C4-2B (cell line): ENCODE results near the gene SH3BP1.

Experiments used
- CTCF ChIP-seq: fragments of 450-650 bp; conservative IDR thresholded peaks from 2 replicates; pipeline ENCODE4 v1.5.1; 2017; ENCODE audit warnings: mild to moderate bottlenecking
- ZFX ChIP-seq: fragments of 450-650 bp; IDR thresholded peaks from 2 replicates; pipeline ENCODE4 v1.6.1; 2017

GRCh38 chr22:37680191-37680851 lies 40.9 kb downstream of the SH3BP1 start:
- TF ChIP-seq ZFX (no peak), CTCF (no peak)
